D341Med (cell line): ENCODE results near the gene SLC16A4.

Source experiments
- DNase-seq: peaks from one replicate; pipeline ENCODE4 v3.0.0; 2012; ENCODE audit warnings: low spot score

SLC16A4 gene

GRCh38 chr1:110356379-110356778 lies 34.4 kb downstream of the SLC16A4 start:
- no peak for DNase-seq

- DNase-seq, result no peak
Observed at GRCh38 chr1:110355321-110355720, 35.5 kb downstream of the SLC16A4 start.

- no peak for DNase-seq
Observed at GRCh38 chr1:110350360-110350759, 40.5 kb downstream of the SLC16A4 start.

GRCh38 chr1:110348771-110349170 lies 42.1 kb downstream of the SLC16A4 start:
- DNase-seq, result no peak

- DNase-seq, result no peak
Observed at GRCh38 chr1:110348050-110348449, 42.8 kb downstream of the SLC16A4 start.

- no peak for DNase-seq
Observed at GRCh38 chr1:110347182-110347893, 43.5 kb downstream of the SLC16A4 start.

- no peak for DNase-seq
Observed at GRCh38 chr1:110346690-110347089, 44.1 kb downstream of the SLC16A4 start.

- no peak for DNase-seq
Observed at GRCh38 chr1:110345480-110345879, 45.3 kb downstream of the SLC16A4 start.

- DNase-seq, result no peak
Observed at GRCh38 chr1:110344152-110344551, 46.7 kb downstream of the SLC16A4 start.

- no peak for DNase-seq
Observed at GRCh38 chr1:110343249-110343648, 47.6 kb downstream of the SLC16A4 start.

- DNase-seq, result no peak
Observed at GRCh38 chr1:110341872-110342331, 48.9 kb downstream of the SLC16A4 start.

GRCh38 chr1:110341146-110341871 lies 49.5 kb downstream of the SLC16A4 start:
- no peak for DNase-seq

- no peak for DNase-seq
Observed at GRCh38 chr1:110340207-110340468, 50.7 kb downstream of the SLC16A4 start.

- peak; percentile 30 for DNase-seq
Observed at GRCh38 chr1:110339407-110340206, 51.2 kb downstream of the SLC16A4 start.

- peak; percentile 93 for DNase-seq
Observed at GRCh38 chr1:110338886-110339406, 51.9 kb downstream of the SLC16A4 start, which contains the start of gene RBM15. Gene RBM15 (plus strand): TSS chr1:110339377. CDS start chr1:110339406, 29 bp downstream.

GRCh38 chr1:110338309-110338885 lies 52.4 kb downstream of the SLC16A4 start:
- DNase-seq, result peak; percentile 87

- DNase-seq, result peak; percentile 50
Observed at GRCh38 chr1:110337704-110338308, 53.0 kb downstream of the SLC16A4 start.

- no peak for DNase-seq
Observed at GRCh38 chr1:110336300-110337039, 54.4 kb downstream of the SLC16A4 start.

GRCh38 chr1:110335265-110335664 lies 55.6 kb downstream of the SLC16A4 start:
- no peak for DNase-seq

GRCh38 chr1:110328700-110329099 lies 62.1 kb downstream of the SLC16A4 start:
- no peak for DNase-seq

GRCh38 chr1:110328274-110328673 lies 62.6 kb downstream of the SLC16A4 start:
- no peak for DNase-seq
